Lower lobe of right lung (tissue), 2 donors: ENCODE results near the gene ANAPC13. TPM values are rescaled to one million over a fixed set of nuclear protein-coding genes. Genes with fewer than 3 reads are reported as not detected.

Source experiments
- ATAC-seq, 2 donors: fragments of 200-7000 bp; cut with Tn5 transposase; one replicate each; pipeline ENCODE4 v1.9.1; 2020 to 2022; ENCODE audit warnings: mild to moderate bottlenecking in 2 of 2, moderate library complexity in 2 of 2
- DNase-seq: peaks from one replicate; pipeline ENCODE4 v3.0.0-alpha.2; 2020
- H3K27ac ChIP-seq: fragments of 200-600 bp; one replicate; pipeline ENCODE4 v1.8.0; 2022
- H3K27me3 ChIP-seq: fragments of 200-600 bp; one replicate; pipeline ENCODE4 v1.8.0; 2022; ENCODE audit warnings: low read depth
- H3K36me3 ChIP-seq: fragments of 200-600 bp; one replicate; pipeline ENCODE4 v1.8.0; 2022; ENCODE audit warnings: mild to moderate bottlenecking
- H3K4me1 ChIP-seq: fragments of 200-600 bp; one replicate; pipeline ENCODE4 v1.8.0; 2022
- H3K4me3 ChIP-seq: fragments of 200-600 bp; one replicate; pipeline ENCODE4 v1.8.0; 2022; ENCODE audit warnings: mild to moderate bottlenecking
- H3K9me3 ChIP-seq: fragments of 200-600 bp; one replicate; pipeline ENCODE4 v1.8.0; 2022
- CTCF ChIP-seq: fragments of 200-600 bp; IDR thresholded peaks from one replicate; pipeline ENCODE4 v1.8.0; 2022; ENCODE audit warnings: antibody characterized with exemption, mild to moderate bottlenecking
- intact Hi-C: fragments of 100-400 bp; cut with DNase I; formaldehyde crosslinking; loops from one replicate; pipeline ENCODE4 v1.11.0; 2022
- total RNA-seq: library from RNA; stranded (reverse); fragmentation: NEBNext Ultra II Directional; extraction: Animal tissue kit (Norgen Biotek cat#: 25700); gene quantifications from one replicate; pipeline ENCODE4 v1.2.1, GENCODE V29; 2021
- donor health status: DM: no; HTN: yes; CAD: no; lungs with severe emphysema.

The ANAPC13 gene
- total RNA-seq, 1 donor from 2014 or later = 53.1 TPM

GRCh38 chr3:134449951-134450350, 35.8 kb downstream of the ANAPC13 start:
- Histone ChIP-seq H3K27ac (no peak overlapping the region), H3K36me3 (no peaks in the 10 kb centered on the region), H3K4me3 (no peak overlapping the region), H3K9me3 (peaks cover 3% of the 10 kb centered on the region), H3K4me1 (peaks cover 24% of the 10 kb centered on the region), H3K27me3 (no peaks in the 10 kb centered on the region)
- intact Hi-C loops = no loop called here
- DNase-seq (no peak), ATAC-seq (no peak)
- no peak for TF ChIP-seq CTCF

- DNase-seq = no peak
- TF ChIP-seq CTCF = peak; percentile 20
- intact Hi-C loops = no loop called here
Observed at GRCh38 chr3:134449277-134449676, 36.5 kb downstream of the ANAPC13 start.

GRCh38 chr3:134448664-134449063, 37.1 kb downstream of the ANAPC13 start:
- H3K36me3 ChIP-seq = no peaks in the 10 kb centered on the region
- H3K4me1 ChIP-seq = peaks cover 24% of the 10 kb centered on the region
- ATAC-seq (no peak), DNase-seq (no peak)
- H3K27me3 ChIP-seq = no peaks in the 10 kb centered on the region
- H3K4me3 ChIP-seq = no peak overlapping the region
- no peak for TF ChIP-seq CTCF
- H3K9me3 ChIP-seq = peaks cover 3% of the 10 kb centered on the region
- intact Hi-C loops = no loop called here
- H3K27ac ChIP-seq = no peak overlapping the region

More at GRCh38 chr3:134449277-134449676, 36.5 kb downstream of the ANAPC13 start:
- no peaks in the 10 kb centered on the region for H3K27me3 ChIP-seq
- H3K9me3 ChIP-seq = peaks cover 3% of the 10 kb centered on the region
- H3K36me3 ChIP-seq = no peaks in the 10 kb centered on the region
- no peak overlapping the region for H3K4me3 ChIP-seq
- H3K27ac ChIP-seq = no peak overlapping the region
- peaks cover 24% of the 10 kb centered on the region for H3K4me1 ChIP-seq
- peak in 1 of 2 donors; percentile 50 for ATAC-seq

- Histone ChIP-seq H3K4me3 (no peak overlapping the region), H3K36me3 (no peaks in the 10 kb centered on the region), H3K4me1 (peaks cover 24% of the 10 kb centered on the region), H3K27ac (no peak overlapping the region), H3K9me3 (peaks cover 3% of the 10 kb centered on the region), H3K27me3 (no peaks in the 10 kb centered on the region)
- ATAC-seq = no peak
- TF ChIP-seq CTCF = no peak
- intact Hi-C loops = no loop called here
- DNase-seq = no peak
Observed at GRCh38 chr3:134447351-134447750, 38.4 kb downstream of the ANAPC13 start.

GRCh38 chr3:134446800-134447199, 39.0 kb downstream of the ANAPC13 start:
- Histone ChIP-seq H3K4me3 (no peak overlapping the region), H3K36me3 (no peaks in the 10 kb centered on the region), H3K27ac (no peak overlapping the region), H3K27me3 (no peaks in the 10 kb centered on the region), H3K4me1 (peaks cover 24% of the 10 kb centered on the region), H3K9me3 (peaks cover 3% of the 10 kb centered on the region)
- intact Hi-C loops = no loop called here
- DNase-seq = no peak
- peak in 1 of 2 donors; percentile 56 for ATAC-seq
- TF ChIP-seq CTCF = no peak

GRCh38 chr3:134445636-134446035, 40.1 kb downstream of the ANAPC13 start:
- H3K4me1 ChIP-seq = peaks cover 24% of the 10 kb centered on the region
- no peaks in the 10 kb centered on the region for H3K27me3 ChIP-seq
- DNase-seq = no peak
- H3K4me3 ChIP-seq = no peak overlapping the region
- H3K27ac ChIP-seq = no peak overlapping the region
- no peaks in the 10 kb centered on the region for H3K36me3 ChIP-seq
- ATAC-seq = peak; percentile 42 to 47
- peaks cover 3% of the 10 kb centered on the region for H3K9me3 ChIP-seq
- TF ChIP-seq CTCF = no peak
- intact Hi-C loops = no loop called here
